OCI-LY7 (cell line): ENCODE measurements around the gene P3H1. TPM values are rescaled to one million over a fixed set of nuclear protein-coding genes. Genes with fewer than 3 reads are reported as not detected.

ENCODE experiments used
- BruUV-seq: library from RNA; stranded (reverse); fragments of 400-500 nt; replicated peaks from 2 replicates; lab custom pipeline; 2021; lab: Mats Ljungman, UMichigan
- CTCF ChIA-PET: fragments of 300-600 bp; sonication (Branson Sonifier 250); formaldehyde crosslinking; loops from one replicate; lab custom pipeline; 2022; ENCODE audit warnings: antibody characterized with exemption; ENCODE audit not compliant: unreplicated experiment; lab: Charles Lee
- POLR2A ChIA-PET: fragments of 300-600 bp; sonication (Branson Sonifier 250); formaldehyde crosslinking; loops from one replicate; lab custom pipeline; 2022; ENCODE audit warnings: antibody characterized with exemption; lab: Charles Lee
- DNase-seq: peaks from one replicate; pipeline ENCODE4 v3.0.0-alpha.2; 2015; ENCODE audit warnings: low spot score
- H2AFZ ChIP-seq: fragments of 200-600 bp; sonication (generic), shearing (Covaris generic); 2 replicates; pipeline ENCODE4 v1.6.1; 2014; ENCODE audit warnings: mild to moderate bottlenecking, antibody characterized with exemption, low read length, moderate library complexity
- H3K27ac ChIP-seq: fragments of 200-600 bp; sonication (generic); 2 replicates; pipeline ENCODE4 v1.5.1; 2014; ENCODE audit warnings: mixed run types, low read depth, mild to moderate bottlenecking, moderate library complexity, low read length, inconsistent platforms; ENCODE audit not compliant: poor library complexity, severe bottlenecking
- H3K36me3 ChIP-seq: fragments of 200-600 bp; sonication (generic); 2 replicates; pipeline ENCODE4 v1.6.1; 2014; ENCODE audit warnings: mild to moderate bottlenecking, antibody characterized with exemption, low read length, moderate library complexity, mixed read lengths; ENCODE audit not compliant: insufficient read depth
- H3K4me1 ChIP-seq: fragments of 200-600 bp; sonication (generic); 2 replicates; pipeline ENCODE4 v1.5.1; 2014; ENCODE audit warnings: mild to moderate bottlenecking, low read length; ENCODE audit not compliant: insufficient read depth, poor library complexity, severe bottlenecking
- H3K4me2 ChIP-seq: fragments of 200-600 bp; sonication (generic); 2 replicates; pipeline ENCODE4 v1.6.1; 2014; ENCODE audit warnings: mild to moderate bottlenecking, low read length
- H3K4me3 ChIP-seq: fragments of 200-600 bp; sonication (generic); 2 replicates; pipeline ENCODE4 v1.5.1; 2014; ENCODE audit warnings: mild to moderate bottlenecking, low read depth, low read length; ENCODE audit not compliant: poor library complexity, severe bottlenecking
- H3K79me2 ChIP-seq: fragments of 200-600 bp; sonication (generic); 2 replicates; pipeline ENCODE4 v1.6.1; 2016; ENCODE audit warnings: low read depth, mild to moderate bottlenecking, low read length, moderate library complexity, mixed read lengths; ENCODE audit not compliant: insufficient read depth
- H3K9me2 ChIP-seq: fragments of 200-600 bp; sonication (generic); 2 replicates; pipeline ENCODE4 v1.6.1; 2016; ENCODE audit warnings: mild to moderate bottlenecking, low read length, mixed read lengths; ENCODE audit not compliant: insufficient read depth
- H3K9me3 ChIP-seq: fragments of 200-600 bp; sonication (generic); 2 replicates; pipeline ENCODE4 v1.6.1; 2014; ENCODE audit warnings: mild to moderate bottlenecking, mixed run types, low read length, mixed read lengths
- H4K20me1 ChIP-seq: fragments of 200-600 bp; sonication (generic); 2 replicates; pipeline ENCODE4 v1.6.1; 2014; ENCODE audit warnings: mild to moderate bottlenecking, antibody characterized with exemption, low read length, moderate library complexity, mixed read lengths; ENCODE audit not compliant: insufficient read depth
- EZH2phosphoT487 ChIP-seq: fragments of 200-600 bp; sonication (generic); IDR thresholded peaks from 2 replicates; pipeline ENCODE4 v1.6.1; 2018; ENCODE audit warnings: low read depth, borderline replicate concordance, mild to moderate bottlenecking, mixed run types, antibody characterized with exemption, low read length, moderate library complexity, mixed read lengths
- intact Hi-C: fragments of 100-400 bp; cut with micrococcal nuclease; formaldehyde crosslinking; loops from one replicate; pipeline ENCODE4 v1.10.0; 2022; ENCODE audit not compliant: unreplicated experiment
- total RNA-seq, 2 experiments: library from RNA; depleted of rRNA in 1 of 2; stranded (reverse); fragments of >200 nt in 1 of 2; shearing (Covaris generic) in 1 of 2; gene quantifications; 2 replicates each; pipeline ENCODE4 v1.2.3, GENCODE V29; 2014 to 2022
- TF ChIP-seq, protein P1 (sequence below): fragments of 200-600 bp; sonication (generic); conservative IDR thresholded peaks from 2 replicates; pipeline ENCODE4 v1.5.1; 2014; ENCODE audit warnings: mild to moderate bottlenecking, antibody characterized with exemption, low read length, moderate library complexity, mixed read lengths

Gene P3H1
- total RNA-seq, 2 experiments from 2014 or later = 39.0 to 45.7 TPM

DNA sequence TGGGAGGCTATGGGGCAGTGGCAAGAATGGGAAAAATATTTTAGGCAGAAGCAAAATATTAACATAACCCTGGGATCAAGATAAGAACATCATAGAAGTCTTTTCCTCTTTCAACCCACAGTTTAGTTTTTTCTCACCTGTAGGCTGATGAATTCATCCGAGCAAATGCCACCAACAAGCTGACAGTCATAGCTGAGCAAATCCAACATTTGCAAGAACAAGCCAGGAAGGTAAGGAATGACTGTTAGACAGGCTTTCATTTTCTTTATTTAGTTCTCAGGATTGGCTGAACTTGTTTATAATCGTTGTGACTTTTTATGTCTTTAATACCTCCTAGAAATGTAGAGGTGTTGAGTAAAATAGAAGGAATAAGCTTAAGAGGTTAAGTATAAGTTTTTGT lies 6.6 kb upstream of the P3H1 start:
- ChIA-PET POLR2A (no interaction called here), CTCF (no interaction called here)
- TF ChIP-seq, protein P1, sequence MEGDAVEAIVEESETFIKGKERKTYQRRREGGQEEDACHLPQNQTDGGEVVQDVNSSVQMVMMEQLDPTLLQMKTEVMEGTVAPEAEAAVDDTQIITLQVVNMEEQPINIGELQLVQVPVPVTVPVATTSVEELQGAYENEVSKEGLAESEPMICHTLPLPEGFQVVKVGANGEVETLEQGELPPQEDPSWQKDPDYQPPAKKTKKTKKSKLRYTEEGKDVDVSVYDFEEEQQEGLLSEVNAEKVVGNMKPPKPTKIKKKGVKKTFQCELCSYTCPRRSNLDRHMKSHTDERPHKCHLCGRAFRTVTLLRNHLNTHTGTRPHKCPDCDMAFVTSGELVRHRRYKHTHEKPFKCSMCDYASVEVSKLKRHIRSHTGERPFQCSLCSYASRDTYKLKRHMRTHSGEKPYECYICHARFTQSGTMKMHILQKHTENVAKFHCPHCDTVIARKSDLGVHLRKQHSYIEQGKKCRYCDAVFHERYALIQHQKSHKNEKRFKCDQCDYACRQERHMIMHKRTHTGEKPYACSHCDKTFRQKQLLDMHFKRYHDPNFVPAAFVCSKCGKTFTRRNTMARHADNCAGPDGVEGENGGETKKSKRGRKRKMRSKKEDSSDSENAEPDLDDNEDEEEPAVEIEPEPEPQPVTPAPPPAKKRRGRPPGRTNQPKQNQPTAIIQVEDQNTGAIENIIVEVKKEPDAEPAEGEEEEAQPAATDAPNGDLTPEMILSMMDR = no peak
- no peak for TF ChIP-seq EZH2phosphoT487
- Histone ChIP-seq H3K4me1 (peaks cover 3% of the 10 kb centered on the region), H3K27ac (no peak overlapping the region), H3K9me3 (no peaks in the 10 kb centered on the region), H2AFZ (no peak overlapping the region), H3K36me3 (peaks cover 71% of the 10 kb centered on the region), H3K79me2 (peaks cover 22% of the 10 kb centered on the region), H3K4me2 (no peak overlapping the region), H3K4me3 (no peak overlapping the region), H4K20me1 (no peaks in the 10 kb centered on the region), H3K9me2 (no peaks in the 10 kb centered on the region)
- no peak for DNase-seq
- BruUV-seq = no TSS peak
- intact Hi-C loops = no loop called here

DNA sequence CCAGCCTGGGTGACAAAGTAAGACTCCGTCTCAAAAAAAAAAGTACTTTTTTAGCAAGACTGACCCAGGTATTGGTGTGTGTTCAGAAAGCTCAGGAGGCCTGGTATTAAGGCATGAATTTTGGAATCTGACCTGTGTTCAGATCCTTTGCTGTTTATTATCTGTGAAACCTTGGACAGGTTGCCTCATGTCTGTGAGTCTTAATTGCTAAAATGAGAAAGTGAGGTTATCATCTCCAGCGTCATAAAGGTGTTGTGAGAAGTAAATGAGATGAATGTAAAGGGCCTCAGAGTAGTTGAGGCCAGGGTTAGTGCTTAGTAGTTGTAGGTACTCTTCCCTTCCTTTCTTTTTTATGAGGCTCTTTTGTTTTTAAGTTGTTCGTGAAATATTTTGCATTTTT lies 3.0 kb upstream of the P3H1 start:
- Histone ChIP-seq H3K9me3 (no peaks in the 10 kb centered on the region), H3K4me2 (no peak overlapping the region), H2AFZ (no peak overlapping the region), H3K9me2 (no peaks in the 10 kb centered on the region), H3K4me3 (no peak overlapping the region), H3K4me1 (peaks cover 20% of the 10 kb centered on the region), H3K79me2 (peaks cover 47% of the 10 kb centered on the region), H3K27ac (no peak overlapping the region), H4K20me1 (peaks cover 10% of the 10 kb centered on the region), H3K36me3 (peaks cover 37% of the 10 kb centered on the region)
- no peak for DNase-seq
- ChIA-PET CTCF (no interaction called here), POLR2A (interaction anchor here (0.7 to 1.8 kb wide), 2 partner anchors 14 to 187 kb away, joined by 5 to 6 read pairs; no protein-coding TSS in a partner anchor)
- BruUV-seq = no TSS peak
- intact Hi-C loops = loop anchor here (5.0 to 10.0 kb wide), 2 partner anchors 187 to 435 kb away; partner anchors contain the start of genes FOXJ3 and SLC2A1
- TF ChIP-seq EZH2phosphoT487 = no peak
- TF ChIP-seq, protein P1 = no peak

DNA sequence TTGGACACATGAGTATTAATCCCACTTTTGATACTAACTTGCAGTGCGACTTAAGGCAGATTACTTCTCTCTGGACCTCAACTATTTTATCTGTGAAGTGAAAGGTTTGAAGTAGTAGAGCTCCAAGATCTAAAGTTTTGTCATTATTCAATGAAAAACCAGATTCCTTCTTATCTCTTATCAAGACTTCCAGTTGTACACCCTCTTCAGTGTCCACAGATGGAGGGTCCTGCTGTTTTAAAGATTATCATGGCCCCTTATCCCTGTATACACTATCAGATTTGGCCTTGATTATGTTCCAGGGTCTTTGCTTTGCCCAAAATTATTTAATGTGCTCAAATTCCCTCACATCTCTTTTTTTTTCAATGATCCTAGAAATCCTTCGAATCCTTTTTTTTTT lies 1.3 kb upstream of the P3H1 start:
- Histone ChIP-seq H3K4me3 (peak overlapping the region; percentile 82), H2AFZ (no peak overlapping the region; the same call in 1 of the 2 replicates), H3K27ac (no peak overlapping the region), H3K36me3 (peaks cover 21% of the 10 kb centered on the region), H4K20me1 (peaks cover 10% of the 10 kb centered on the region), H3K4me1 (peaks cover 27% of the 10 kb centered on the region), H3K9me2 (no peaks in the 10 kb centered on the region), H3K4me2 (peak overlapping the region; percentile 99), H3K9me3 (no peaks in the 10 kb centered on the region), H3K79me2 (peaks cover 49% of the 10 kb centered on the region)
- intact Hi-C loops = loop anchor here (5.0 to 10.0 kb wide), 2 partner anchors 189 to 433 kb away; partner anchors contain the start of genes FOXJ3 and SLC2A1
- DNase-seq = no peak
- POLR2A ChIA-PET = interaction anchor here (0.6 to 3.5 kb wide), 4 partner anchors 10 to 79 kb away, joined by 4 to 35 read pairs (median 7); partner anchors contain the start of genes SVBP and ZNF691
- TSS peak; percentile 74 for BruUV-seq
- CTCF ChIA-PET = no interaction called here
- TF ChIP-seq, protein P1 = no peak
- TF ChIP-seq EZH2phosphoT487 = no peak
